ENCODE measurements around the gene LRRC45. TPM values are rescaled to one million over a fixed set of nuclear protein-coding genes. Genes with fewer than 3 reads are reported as not detected.

The LRRC45 gene
- total and polyA plus RNA-seq, 9 of the 15 experiments (the other 6 are each of a cell fraction or from before 2014, with no cell fraction given) = 3.5 to 21.5 (median 11.2) TPM; not detected in 2

DNA sequence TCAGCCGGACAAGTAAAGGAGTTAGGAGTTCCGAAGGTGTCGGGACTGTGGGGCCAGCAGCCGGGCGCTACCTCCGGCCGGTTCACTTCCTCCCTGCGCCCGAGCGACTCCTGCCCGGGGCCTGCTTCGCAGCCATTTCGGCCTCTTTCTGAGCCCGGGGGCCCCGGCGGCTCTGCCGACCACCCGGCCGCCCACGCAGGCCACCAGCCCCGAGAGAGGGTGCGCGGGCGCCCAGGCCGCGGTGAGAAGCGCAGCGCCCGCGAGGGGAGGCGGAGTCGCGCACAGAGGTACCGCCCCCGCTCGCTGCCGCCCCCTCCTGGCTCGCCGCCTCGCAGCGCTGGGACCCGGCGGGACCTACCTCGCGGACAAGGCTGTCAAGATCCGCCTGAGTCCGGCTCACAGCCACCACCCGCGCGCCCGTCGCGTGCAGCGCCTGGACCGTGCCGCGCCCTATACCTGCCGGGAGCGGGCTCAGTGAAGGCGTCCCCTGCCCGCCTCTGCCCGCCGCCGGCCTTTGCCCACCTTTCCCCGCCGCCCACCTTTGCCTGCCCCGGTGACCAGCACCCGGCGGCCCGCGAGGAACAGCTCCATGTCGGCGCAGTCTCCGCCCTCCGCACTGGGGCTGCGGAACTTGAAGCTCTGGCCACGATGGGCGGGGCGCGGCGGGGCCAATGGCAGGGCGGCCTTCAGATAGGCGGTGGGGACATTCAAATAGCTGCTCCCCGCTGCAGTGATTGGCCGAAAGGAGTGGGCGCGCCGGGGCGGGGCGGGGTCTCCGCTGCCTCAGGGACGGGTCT lies 14.2 kb downstream of the LRRC45 start, which contains the start of gene DCXR (continued):
- TF ChIP-seq, protein P1, sequence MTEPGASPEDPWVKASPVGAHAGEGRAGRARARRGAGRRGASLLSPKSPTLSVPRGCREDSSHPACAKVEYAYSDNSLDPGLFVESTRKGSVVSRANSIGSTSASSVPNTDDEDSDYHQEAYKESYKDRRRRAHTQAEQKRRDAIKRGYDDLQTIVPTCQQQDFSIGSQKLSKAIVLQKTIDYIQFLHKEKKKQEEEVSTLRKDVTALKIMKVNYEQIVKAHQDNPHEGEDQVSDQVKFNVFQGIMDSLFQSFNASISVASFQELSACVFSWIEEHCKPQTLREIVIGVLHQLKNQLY (CRISPR knock-in tag; conservative IDR thresholded peaks at IDR 0.05) = 0 out of 4 replicates have a peak, but pooled peaks of 1 of the 2 experiments have one; percentile 29
- TF ChIP-seq SRSF1 (IDR thresholded peaks at IDR 0.05; ENCODE audit: low read depth, low read length) = 0 out of 2 replicates have a peak, but pooled peaks have one; percentile 67
- peak; percentile 71 for TF ChIP-seq HDAC2 (IDR thresholded peaks at IDR 0.05)
- peak; percentile 91; the same call in 1 of the 2 replicates for TF ChIP-seq GATAD2B (IDR thresholded peaks at IDR 0.05; ENCODE audit: borderline replicate concordance)
- TF ChIP-seq RBM14 (IDR thresholded peaks at IDR 0.05; ENCODE audit: borderline replicate concordance, insufficient read depth, low read depth, low read length) = no peak
- peak; percentile 83; the same call in 1 of the 2 replicates for TF ChIP-seq RBM34 (IDR thresholded peaks at IDR 0.05; ENCODE audit: borderline replicate concordance, insufficient read depth, low read length)
- TF ChIP-seq SRF (CRISPR knock-in tag; IDR thresholded peaks at IDR 0.05) = peak in 1 of 2 experiments; percentile 66; a peak in 1 of 4 replicates
- TF ChIP-seq CHCHD3 (CRISPR knock-in tag; IDR thresholded peaks at IDR 0.05) = 0 out of 2 replicates have a peak, but pooled peaks have one; percentile 9
- TF ChIP-seq, protein P2, sequence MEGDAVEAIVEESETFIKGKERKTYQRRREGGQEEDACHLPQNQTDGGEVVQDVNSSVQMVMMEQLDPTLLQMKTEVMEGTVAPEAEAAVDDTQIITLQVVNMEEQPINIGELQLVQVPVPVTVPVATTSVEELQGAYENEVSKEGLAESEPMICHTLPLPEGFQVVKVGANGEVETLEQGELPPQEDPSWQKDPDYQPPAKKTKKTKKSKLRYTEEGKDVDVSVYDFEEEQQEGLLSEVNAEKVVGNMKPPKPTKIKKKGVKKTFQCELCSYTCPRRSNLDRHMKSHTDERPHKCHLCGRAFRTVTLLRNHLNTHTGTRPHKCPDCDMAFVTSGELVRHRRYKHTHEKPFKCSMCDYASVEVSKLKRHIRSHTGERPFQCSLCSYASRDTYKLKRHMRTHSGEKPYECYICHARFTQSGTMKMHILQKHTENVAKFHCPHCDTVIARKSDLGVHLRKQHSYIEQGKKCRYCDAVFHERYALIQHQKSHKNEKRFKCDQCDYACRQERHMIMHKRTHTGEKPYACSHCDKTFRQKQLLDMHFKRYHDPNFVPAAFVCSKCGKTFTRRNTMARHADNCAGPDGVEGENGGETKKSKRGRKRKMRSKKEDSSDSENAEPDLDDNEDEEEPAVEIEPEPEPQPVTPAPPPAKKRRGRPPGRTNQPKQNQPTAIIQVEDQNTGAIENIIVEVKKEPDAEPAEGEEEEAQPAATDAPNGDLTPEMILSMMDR (IDR thresholded peaks at IDR 0.05 in 2 of 3, conservative IDR thresholded peaks at IDR 0.05 in 1 of 3; ENCODE audit: insufficient read depth in 2 of 3, low read depth in 1 of 3, low read length in 3 of 3) = peak; percentile 81 to 95 (median 93)
- peak; percentile 99 for TF ChIP-seq POLR2A (conservative IDR thresholded peaks at IDR 0.05)
- TF ChIP-seq, protein P3, sequence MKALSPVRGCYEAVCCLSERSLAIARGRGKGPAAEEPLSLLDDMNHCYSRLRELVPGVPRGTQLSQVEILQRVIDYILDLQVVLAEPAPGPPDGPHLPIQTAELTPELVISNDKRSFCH (CRISPR knock-in tag; IDR thresholded peaks at IDR 0.05) = no peak
- TF ChIP-seq, protein P3 (tag; IDR thresholded peaks at IDR 0.05) = peak; percentile 60; the same call in 1 of the 2 replicates
- TF ChIP-seq, protein P4, sequence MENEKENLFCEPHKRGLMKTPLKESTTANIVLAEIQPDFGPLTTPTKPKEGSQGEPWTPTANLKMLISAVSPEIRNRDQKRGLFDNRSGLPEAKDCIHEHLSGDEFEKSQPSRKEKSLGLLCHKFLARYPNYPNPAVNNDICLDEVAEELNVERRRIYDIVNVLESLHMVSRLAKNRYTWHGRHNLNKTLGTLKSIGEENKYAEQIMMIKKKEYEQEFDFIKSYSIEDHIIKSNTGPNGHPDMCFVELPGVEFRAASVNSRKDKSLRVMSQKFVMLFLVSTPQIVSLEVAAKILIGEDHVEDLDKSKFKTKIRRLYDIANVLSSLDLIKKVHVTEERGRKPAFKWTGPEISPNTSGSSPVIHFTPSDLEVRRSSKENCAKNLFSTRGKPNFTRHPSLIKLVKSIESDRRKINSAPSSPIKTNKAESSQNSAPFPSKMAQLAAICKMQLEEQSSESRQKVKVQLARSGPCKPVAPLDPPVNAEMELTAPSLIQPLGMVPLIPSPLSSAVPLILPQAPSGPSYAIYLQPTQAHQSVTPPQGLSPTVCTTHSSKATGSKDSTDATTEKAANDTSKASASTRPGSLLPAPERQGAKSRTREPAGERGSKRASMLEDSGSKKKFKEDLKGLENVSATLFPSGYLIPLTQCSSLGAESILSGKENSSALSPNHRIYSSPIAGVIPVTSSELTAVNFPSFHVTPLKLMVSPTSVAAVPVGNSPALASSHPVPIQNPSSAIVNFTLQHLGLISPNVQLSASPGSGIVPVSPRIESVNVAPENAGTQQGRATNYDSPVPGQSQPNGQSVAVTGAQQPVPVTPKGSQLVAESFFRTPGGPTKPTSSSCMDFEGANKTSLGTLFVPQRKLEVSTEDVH (IDR thresholded peaks at IDR 0.05; ENCODE audit: low read depth, partially characterized antibody) = peak; percentile 67
- TF ChIP-seq NR3C1 (CRISPR knock-in tag; IDR thresholded peaks at IDR 0.05) = peak; percentile 92
- peak; percentile 87 to 89 for TF ChIP-seq NRF1 (conservative IDR thresholded peaks at IDR 0.05 in 1 of 2, IDR thresholded peaks at IDR 0.05 in 1 of 2)
- TF ChIP-seq, protein P5, sequence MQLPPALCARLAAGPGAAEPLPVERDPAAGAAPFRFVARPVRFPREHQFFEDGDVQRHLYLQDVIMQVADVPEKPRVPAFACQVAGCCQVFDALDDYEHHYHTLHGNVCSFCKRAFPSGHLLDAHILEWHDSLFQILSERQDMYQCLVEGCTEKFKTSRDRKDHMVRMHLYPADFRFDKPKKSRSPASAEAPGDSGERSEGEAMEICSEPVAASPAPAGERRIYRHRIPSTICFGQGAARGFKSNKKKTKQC (CRISPR knock-in tag; IDR thresholded peaks at IDR 0.05) = peak; percentile 95
- TF ChIP-seq RNF2 (IDR thresholded peaks at IDR 0.05) = peak; percentile 71
- TF ChIP-seq ZBTB1 (CRISPR knock-in tag; IDR thresholded peaks at IDR 0.05; ENCODE audit: borderline replicate concordance, low read depth) = peak; percentile 17; the same call in 1 of the 2 replicates
- TF ChIP-seq FOXM1 (IDR thresholded peaks at IDR 0.05; ENCODE audit: low read depth) = no peak; the same call in 1 of the 2 replicates
- TF ChIP-seq FOXM1 (CRISPR knock-in tag; IDR thresholded peaks at IDR 0.05; ENCODE audit: low read depth) = 0 out of 2 replicates have a peak, but pooled peaks have one; percentile 32
